B cell (primary cell): ENCODE measurements around the gene SARS2. TPM values are rescaled to one million over a fixed set of nuclear protein-coding genes. Genes with fewer than 3 reads are reported as not detected.

Experiments used
- ATAC-seq: fragments of 200-7000 bp; cut with Tn5 transposase; one replicate; pipeline ENCODE4 v1.10.0; 2021; ENCODE audit warnings: low read depth, mild to moderate bottlenecking, moderate number of reproducible peaks, moderate library complexity
- CTCF ChIA-PET: fragments of 350-600 bp; sonication (Branson Sonifier 250); formaldehyde crosslinking; loops from one replicate; lab custom pipeline; 2021; ENCODE audit warnings: antibody characterized with exemption, inconsistent platforms; lab: Charles Lee
- POLR2A ChIA-PET: fragments of 350-600 bp; sonication (Branson Sonifier 250); formaldehyde crosslinking; loops from one replicate; lab custom pipeline; 2021; ENCODE audit warnings: antibody characterized with exemption; lab: Charles Lee
- DNase-seq: peaks from one replicate; pipeline ENCODE4 v3.0.0; 2013
- H2AFZ ChIP-seq: 2 replicates; pipeline ENCODE4 v1.6.1; 2012; ENCODE audit warnings: mild to moderate bottlenecking, low read depth, low read length; ENCODE audit not compliant: insufficient read depth, poor library complexity, severe bottlenecking
- H3K27ac ChIP-seq, 2 donors: 1 replicate in 1 of 2; 2 replicates in 1 of 2; pipeline ENCODE4 v1.5.1; 2012 to 2013; ENCODE audit warnings: low read length in 2 of 2, mild to moderate bottlenecking in 2 of 2, moderate library complexity in 1 of 2
- H3K27me3 ChIP-seq, 4 experiments: fragments of 200-600 bp in 1 of 4; sonication (generic) in 1 of 4; replicated peaks in 1 of 4; 1 replicate in 2 of 4; 2 replicates in 2 of 4; pipeline versions ENCODE4 v1.6.1 to v1.7.0; 2013 to 2016; ENCODE audit warnings: low read length in 3 of 4, mild to moderate bottlenecking in 2 of 4, mixed read lengths in 1 of 4, moderate library complexity in 1 of 4; ENCODE audit not compliant: insufficient read depth in 4 of 4, control insufficient read depth in 3 of 4; ENCODE audit errors: control extremely low read depth in 1 of 4
- H3K36me3 ChIP-seq, 2 experiments: replicated peaks in 1 of 2; 1 replicate in 1 of 2; 2 replicates in 1 of 2; pipeline versions ENCODE4 v1.6.1 to v1.7.1; 2013; ENCODE audit warnings: low read length in 1 of 2; ENCODE audit not compliant: insufficient read depth in 2 of 2, control insufficient read depth in 1 of 2; ENCODE audit errors: control extremely low read depth in 1 of 2, extremely low read depth in 1 of 2
- H3K4me1 ChIP-seq, 2 donors: fragments of 200-600 bp in 1 of 2; sonication (generic) in 1 of 2; 1 replicate in 1 of 2; 2 replicates in 1 of 2; pipeline versions ENCODE4 v1.5.1 to v1.6.1; 2013 to 2017; ENCODE audit warnings: low read length in 2 of 2; ENCODE audit not compliant: control insufficient read depth in 2 of 2, insufficient read depth in 2 of 2
- H3K4me2 ChIP-seq: replicated peaks from 2 replicates; pipeline ENCODE3; 2012; ENCODE audit warnings: mild to moderate bottlenecking, low read depth, low read length; ENCODE audit not compliant: poor library complexity, severe bottlenecking
- H3K4me3 ChIP-seq, 5 experiments: fragments of 200-600 bp in 1 of 5; sonication (generic) in 1 of 5; 1 replicate in 3 of 5; 2 replicates in 2 of 5; pipeline versions ENCODE4 v1.5.1 to v1.7.0; 2011 to 2016; ENCODE audit warnings: low read length in 4 of 5, mild to moderate bottlenecking in 4 of 5, low read depth in 2 of 5, control low read depth in 1 of 5, moderate library complexity in 1 of 5; ENCODE audit not compliant: insufficient read depth in 1 of 5; ENCODE audit errors: control extremely low read depth in 1 of 5, extremely low read depth in 1 of 5
- H3K79me2 ChIP-seq: fragments of 200-600 bp; sonication (generic); one replicate; pipeline ENCODE4 v1.6.0; 2016; ENCODE audit warnings: low read length; ENCODE audit not compliant: control insufficient read depth, insufficient read depth
- H3K9ac ChIP-seq: fragments of 200-600 bp; sonication (generic); 2 replicates; pipeline ENCODE4 v1.6.1; 2017; ENCODE audit warnings: mild to moderate bottlenecking, low read length, moderate library complexity
- H3K9me3 ChIP-seq, 3 donors: one replicate each; pipeline versions ENCODE4 v1.6.1 to v1.7.1; 2013; ENCODE audit warnings: low read length in 2 of 3; ENCODE audit not compliant: control insufficient read depth in 2 of 3, insufficient read depth in 1 of 3; ENCODE audit errors: control extremely low read depth in 1 of 3
- H4K20me1 ChIP-seq: 2 replicates; pipeline ENCODE4 v1.6.0; 2012; ENCODE audit warnings: mild to moderate bottlenecking, low read length; ENCODE audit not compliant: insufficient read depth, control insufficient read depth, poor library complexity, severe bottlenecking
- H3K27ac Mint-ChIP-seq: one replicate; pipeline ENCODE4 v1.8.0; 2021; ENCODE audit warnings: mixed read lengths
- H3K27me3 Mint-ChIP-seq: one replicate; pipeline ENCODE4 v1.8.0; 2021; ENCODE audit warnings: mixed read lengths
- H3K4me1 Mint-ChIP-seq: one replicate; pipeline ENCODE4 v1.8.0; 2021; ENCODE audit warnings: mixed read lengths
- H3K4me3 Mint-ChIP-seq: one replicate; pipeline ENCODE4 v1.8.0; 2021; ENCODE audit warnings: mixed read lengths
- H3K9me3 Mint-ChIP-seq: one replicate; pipeline ENCODE4 v1.8.0; 2022; ENCODE audit warnings: mixed read lengths; ENCODE audit not compliant: insufficient read depth
- EZH2 ChIP-seq: IDR thresholded peaks from 2 replicates; pipeline ENCODE4 v1.6.1; 2012; ENCODE audit warnings: borderline replicate concordance, low read depth, mild to moderate bottlenecking, moderate library complexity, low read length; ENCODE audit not compliant: insufficient read depth, poor library complexity, severe bottlenecking
- WGBS: methylation state at CpG from one replicate; pipeline ENCODE4 v1.1.5; 2013; ENCODE audit warnings: missing lambda C conversion rate; ENCODE audit not compliant: insufficient coverage; 5-methylcytosine and 5-hydroxymethylcytosine counted together
- intact Hi-C: fragments of 100-400 bp; cut with micrococcal nuclease; formaldehyde crosslinking; loops from one replicate; pipeline ENCODE4 v1.10.0; 2022
- polyA plus RNA-seq: library from polyadenylated mRNA; depleted of rRNA; stranded (reverse); fragments of >200 nt; gene quantifications from 2 replicates; pipeline ENCODE4 v1.2.3, GENCODE V29; 2012
- total RNA-seq, 2 donors: library from RNA; stranded (reverse); fragments of 120-200 nt in 1 of 2; gene quantifications; 1 replicate in 1 of 2; 2 replicates in 1 of 2; pipeline versions ENCODE4 v1.2.3 to v1.2.4, GENCODE V29; 2013 to 2022
- TF ChIP-seq, protein P1 (sequence below): fragments of 200-600 bp; IDR thresholded peaks from one replicate; pipeline ENCODE4 v1.8.0; 2022; ENCODE audit warnings: antibody characterized with exemption, mild to moderate bottlenecking

SARS2 gene
- total and polyA plus RNA-seq, 2 donors (not counting 1 experiment from before 2014, with no cell fraction given) = 38.1 to 65.9 TPM

DNA sequence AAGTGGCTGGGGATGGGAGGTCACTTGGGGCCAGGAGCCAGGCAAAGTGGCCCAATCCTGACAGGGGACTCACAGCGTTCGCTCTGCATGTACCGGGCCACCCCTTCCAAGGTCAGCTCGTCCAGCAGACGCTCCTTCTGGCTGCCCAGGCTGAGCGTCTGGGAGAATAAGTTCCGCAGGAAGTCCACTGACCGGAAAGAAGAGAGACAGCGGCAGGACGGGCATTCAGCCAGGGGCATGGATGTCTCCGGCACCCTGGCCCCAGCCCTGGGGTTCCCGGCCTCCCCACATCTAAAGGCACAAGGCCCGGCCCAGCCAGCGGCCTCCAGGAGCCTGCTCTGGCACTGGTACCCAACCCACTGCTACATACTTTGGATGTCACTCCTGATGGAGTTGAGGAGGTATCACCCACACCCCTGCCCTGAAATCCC lies 37.2 kb downstream of the SARS2 start:
- CTCF ChIA-PET = interaction anchor here (1.0 kb wide), 1 partner anchor 107 kb away, joined by 4 read pairs; no protein-coding TSS in a partner anchor

GRCh38 chr19:38892841-38893240 lies 37.7 kb downstream of the SARS2 start:
- no peaks in the 10 kb centered on the region for H3K27me3 ChIP-seq
- H3K36me3 ChIP-seq = peaks cover 0 to 23% of the 10 kb centered on the region in 2 experiments
- Mint-ChIP-seq H3K4me3 (no peak overlapping the region), H3K27me3 (no peaks in the 10 kb centered on the region), H3K4me1 (peaks cover 5% of the 10 kb centered on the region), H3K9me3 (no peaks in the 10 kb centered on the region), H3K27ac (no peak overlapping the region)
- no peak overlapping the region for H3K4me3 ChIP-seq
- whole genome bisulfite sequencing = 100% methylated on average over 2 of the region's 5 CpGs
- DNase-seq (no peak), ATAC-seq (no peak)
- H4K20me1 ChIP-seq = no peaks in the 10 kb centered on the region
- no peak overlapping the region for H3K27ac ChIP-seq
- TF ChIP-seq, protein P1, sequence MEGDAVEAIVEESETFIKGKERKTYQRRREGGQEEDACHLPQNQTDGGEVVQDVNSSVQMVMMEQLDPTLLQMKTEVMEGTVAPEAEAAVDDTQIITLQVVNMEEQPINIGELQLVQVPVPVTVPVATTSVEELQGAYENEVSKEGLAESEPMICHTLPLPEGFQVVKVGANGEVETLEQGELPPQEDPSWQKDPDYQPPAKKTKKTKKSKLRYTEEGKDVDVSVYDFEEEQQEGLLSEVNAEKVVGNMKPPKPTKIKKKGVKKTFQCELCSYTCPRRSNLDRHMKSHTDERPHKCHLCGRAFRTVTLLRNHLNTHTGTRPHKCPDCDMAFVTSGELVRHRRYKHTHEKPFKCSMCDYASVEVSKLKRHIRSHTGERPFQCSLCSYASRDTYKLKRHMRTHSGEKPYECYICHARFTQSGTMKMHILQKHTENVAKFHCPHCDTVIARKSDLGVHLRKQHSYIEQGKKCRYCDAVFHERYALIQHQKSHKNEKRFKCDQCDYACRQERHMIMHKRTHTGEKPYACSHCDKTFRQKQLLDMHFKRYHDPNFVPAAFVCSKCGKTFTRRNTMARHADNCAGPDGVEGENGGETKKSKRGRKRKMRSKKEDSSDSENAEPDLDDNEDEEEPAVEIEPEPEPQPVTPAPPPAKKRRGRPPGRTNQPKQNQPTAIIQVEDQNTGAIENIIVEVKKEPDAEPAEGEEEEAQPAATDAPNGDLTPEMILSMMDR = no peak
- no peak for TF ChIP-seq EZH2
- POLR2A ChIA-PET = no interaction called here
- no peak overlapping the region for H3K4me2 ChIP-seq
- H2AFZ ChIP-seq = no peak overlapping the region
- H3K9me3 ChIP-seq = no peaks in the 10 kb centered on the region
- peaks cover under 1 to 5% of the 10 kb centered on the region in 2 donors for H3K4me1 ChIP-seq
- H3K79me2 ChIP-seq = peaks cover 49% of the 10 kb centered on the region
- intact Hi-C loops = no loop called here
- CTCF ChIA-PET = interaction anchor here (1.0 kb wide), 1 partner anchor 107 kb away, joined by 4 read pairs; no protein-coding TSS in a partner anchor
- no peak overlapping the region for H3K9ac ChIP-seq

More for the DNA sequence above, 37.2 kb downstream of the SARS2 start:
- WGBS = 99% methylated on average over 14 of the region's 14 CpGs
- H3K4me1 Mint-ChIP-seq = peaks cover 9% of the 10 kb centered on the region
- H3K79me2 ChIP-seq = peaks cover 52% of the 10 kb centered on the region
- POLR2A ChIA-PET = no interaction called here
- H3K4me2 ChIP-seq = no peak overlapping the region
- intact Hi-C loops = no loop called here
- H3K9me3 ChIP-seq = no peaks in the 10 kb centered on the region
- no peaks in the 10 kb centered on the region for H3K9me3 Mint-ChIP-seq
- no peaks in the 10 kb centered on the region for H3K27me3 Mint-ChIP-seq
- H3K27ac ChIP-seq = no peak overlapping the region
- H3K27ac Mint-ChIP-seq = no peak overlapping the region
- ATAC-seq (no peak), DNase-seq (no peak)
- no peaks in the 10 kb centered on the region for H4K20me1 ChIP-seq
- no peak overlapping the region for H3K4me3 ChIP-seq
- TF ChIP-seq, protein P1 = no peak
- TF ChIP-seq EZH2 = no peak
- H3K9ac ChIP-seq = no peak overlapping the region
- H3K4me1 ChIP-seq = peaks cover 6 to 10% of the 10 kb centered on the region in 2 donors
- H2AFZ ChIP-seq = no peak overlapping the region
- no peak overlapping the region for H3K4me3 Mint-ChIP-seq
- H3K36me3 ChIP-seq = peaks cover 0 to 22% of the 10 kb centered on the region in 2 experiments
- H3K27me3 ChIP-seq = no peaks in the 10 kb centered on the region
